RWPE1 (cell line): ENCODE data around the gene SIAH2.
A peak's percentile ranks its signal among the peaks of the same experiment; 100 is the strongest.

Experiments
- CTCF ChIA-PET: fragments of 350-600 bp; sonication (Branson Sonifier 250); formaldehyde crosslinking; extraction: SDS; loops from one replicate; lab custom pipeline; 2021; lab: Yijun Ruan, JAX
- POLR2A ChIA-PET: fragments of 400-600 bp; formaldehyde crosslinking; extraction: SDS; loops from one replicate; lab custom pipeline; 2020; ENCODE audit warnings: antibody characterized with exemption; ENCODE audit not compliant: low non-redundant PET; lab: Yijun Ruan, JAX
- DNase-seq: peaks from one replicate; pipeline ENCODE4 v3.0.0; 2012; ENCODE audit warnings: low spot score
- H3K27ac ChIP-seq: fragments of 450-650 bp; 2 replicates; pipeline ENCODE4 v1.5.1; 2017
- TF ChIP-seq, protein P1 (sequence below): fragments of 450-650 bp; conservative IDR thresholded peaks from 2 replicates; pipeline ENCODE4 v1.5.1; 2017; ENCODE audit warnings: low read depth, mild to moderate bottlenecking

The SIAH2 gene

DNA sequence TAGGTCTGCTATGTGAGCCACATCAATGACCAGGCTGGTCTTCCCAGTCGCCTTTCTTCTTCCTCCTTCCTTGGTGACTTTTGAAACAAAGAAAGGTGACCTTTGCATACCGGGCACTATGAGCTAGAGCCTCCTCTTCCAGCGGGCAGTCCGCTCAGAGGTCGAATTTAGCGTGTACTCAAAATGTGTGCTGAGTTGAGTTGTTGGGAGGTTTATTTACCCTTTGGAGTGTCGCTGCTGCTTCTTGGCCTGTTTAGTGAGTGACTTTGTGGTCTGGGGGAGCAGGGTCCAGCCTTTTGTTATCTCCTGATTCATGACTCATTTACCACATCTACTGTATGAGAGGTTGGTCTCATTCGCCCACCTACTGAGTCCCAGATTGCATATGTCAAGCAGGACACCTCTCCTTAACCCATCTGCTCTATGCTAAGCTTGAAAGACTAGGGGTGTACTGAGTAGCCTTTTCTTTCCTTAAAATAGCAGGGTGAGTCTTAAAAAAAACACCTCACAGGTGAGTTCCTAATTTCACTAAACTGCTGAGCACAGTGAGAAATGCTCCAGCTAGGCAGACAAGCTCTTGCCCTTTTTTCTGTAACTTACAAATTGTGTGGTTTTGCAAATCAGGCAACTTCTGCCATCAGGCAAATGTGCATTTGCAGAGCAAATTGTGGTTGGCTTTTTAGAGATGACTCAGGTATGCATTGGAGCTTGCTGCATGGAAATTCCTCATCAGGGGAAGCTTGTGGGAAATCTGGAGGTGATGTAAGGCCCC lies 3.2 kb upstream of the SIAH2 start:
- ChIA-PET POLR2A (no interaction called here), CTCF (interaction anchor here (0.6 kb wide), 2 partner anchors 14 to 1177 kb away, joined by 3 to 4 read pairs; no protein-coding TSS in a partner anchor)
- TF ChIP-seq, protein P1, sequence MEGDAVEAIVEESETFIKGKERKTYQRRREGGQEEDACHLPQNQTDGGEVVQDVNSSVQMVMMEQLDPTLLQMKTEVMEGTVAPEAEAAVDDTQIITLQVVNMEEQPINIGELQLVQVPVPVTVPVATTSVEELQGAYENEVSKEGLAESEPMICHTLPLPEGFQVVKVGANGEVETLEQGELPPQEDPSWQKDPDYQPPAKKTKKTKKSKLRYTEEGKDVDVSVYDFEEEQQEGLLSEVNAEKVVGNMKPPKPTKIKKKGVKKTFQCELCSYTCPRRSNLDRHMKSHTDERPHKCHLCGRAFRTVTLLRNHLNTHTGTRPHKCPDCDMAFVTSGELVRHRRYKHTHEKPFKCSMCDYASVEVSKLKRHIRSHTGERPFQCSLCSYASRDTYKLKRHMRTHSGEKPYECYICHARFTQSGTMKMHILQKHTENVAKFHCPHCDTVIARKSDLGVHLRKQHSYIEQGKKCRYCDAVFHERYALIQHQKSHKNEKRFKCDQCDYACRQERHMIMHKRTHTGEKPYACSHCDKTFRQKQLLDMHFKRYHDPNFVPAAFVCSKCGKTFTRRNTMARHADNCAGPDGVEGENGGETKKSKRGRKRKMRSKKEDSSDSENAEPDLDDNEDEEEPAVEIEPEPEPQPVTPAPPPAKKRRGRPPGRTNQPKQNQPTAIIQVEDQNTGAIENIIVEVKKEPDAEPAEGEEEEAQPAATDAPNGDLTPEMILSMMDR, result no peak
- DNase-seq, result no peak
- H3K27ac ChIP-seq, result no peak overlapping the region

DNA sequence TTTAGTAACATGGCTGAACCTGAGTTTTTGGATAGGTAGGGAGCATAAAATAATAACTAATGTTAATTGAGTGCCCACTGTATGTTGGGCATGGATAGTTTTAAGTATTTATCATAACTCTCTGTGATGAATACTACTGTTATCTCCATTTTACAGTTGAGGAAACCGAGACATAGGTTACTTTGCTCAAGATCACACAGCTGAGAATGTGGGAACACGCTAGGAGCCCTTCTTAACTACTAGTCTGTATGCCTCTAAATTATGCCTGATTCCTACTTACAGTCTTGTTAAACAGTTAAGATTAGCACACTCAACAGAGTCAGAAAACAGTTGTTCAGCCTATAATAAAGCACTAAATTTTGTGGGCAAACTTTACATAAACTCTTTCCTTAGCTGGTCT lies 2.0 kb upstream of the SIAH2 start:
- ChIA-PET POLR2A (no interaction called here), CTCF (interaction anchor here (1.0 to 1.9 kb wide), 2 partner anchors 23 to 98 kb away, joined by 3 to 5 read pairs; no protein-coding TSS in a partner anchor)
- no peak for DNase-seq
- TF ChIP-seq, protein P1, result no peak
- H3K27ac ChIP-seq, result no peak overlapping the region

DNA sequence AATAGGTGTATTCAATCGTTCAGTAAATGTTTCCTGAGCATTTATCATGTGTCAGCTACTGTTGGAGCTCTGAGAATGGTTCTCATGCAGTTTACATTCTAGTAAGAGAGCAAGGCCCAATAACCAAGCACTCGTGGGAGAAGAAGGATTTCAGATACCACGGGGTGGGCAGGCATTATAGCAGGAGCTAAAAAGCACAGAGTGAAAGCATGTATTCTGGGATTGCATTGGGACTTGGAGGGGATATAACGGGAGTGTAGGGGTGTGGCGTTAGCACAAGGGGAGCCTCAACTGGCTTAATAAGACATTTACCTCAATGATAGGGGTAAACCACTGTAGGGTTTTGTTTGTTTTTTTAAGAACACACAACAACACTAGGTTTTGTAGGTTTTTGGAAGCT lies 1.6 kb upstream of the SIAH2 start:
- ChIA-PET POLR2A (no interaction called here), CTCF (interaction anchor here (1.0 to 1.9 kb wide), 3 partner anchors 20 to 99 kb away, joined by 3 to 5 read pairs (median 3); no protein-coding TSS in a partner anchor)
- DNase-seq, result no peak

DNA sequence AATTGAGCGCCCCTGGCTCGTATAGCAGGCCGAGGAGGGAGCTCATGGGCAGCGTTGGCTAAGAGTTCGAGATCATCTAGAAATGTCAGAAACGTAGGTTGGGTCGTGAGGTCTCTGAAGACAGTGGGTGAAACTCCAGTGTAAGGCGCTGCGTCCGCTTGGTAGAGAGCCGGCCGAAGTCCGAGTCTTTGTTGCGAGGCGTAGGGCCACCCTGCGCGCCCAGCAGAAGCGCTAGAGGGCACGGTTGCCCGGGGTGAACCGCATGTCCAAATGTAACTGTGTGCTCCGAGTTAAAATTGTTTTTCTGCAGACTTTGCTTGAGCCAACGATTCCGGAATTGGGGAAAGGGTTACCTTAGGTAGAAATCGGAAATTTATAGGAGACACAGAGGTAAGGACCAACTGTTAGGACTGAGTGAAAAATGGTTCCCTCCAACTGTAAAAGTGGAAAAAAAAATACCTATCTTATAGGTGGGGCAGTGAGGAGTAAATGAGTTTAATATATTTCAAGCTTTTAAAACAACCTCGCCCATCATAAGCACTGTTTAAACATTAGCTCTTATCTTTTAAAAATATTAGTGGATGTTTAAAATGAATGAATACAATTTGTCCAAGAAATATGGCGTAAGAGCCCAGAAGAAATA lies 993 bp upstream of the SIAH2 start:
- peak overlapping the region; percentile 97 for H3K27ac ChIP-seq
- TF ChIP-seq, protein P1, result peak; percentile 79
- POLR2A ChIA-PET, result interaction anchor here (1.5 to 1.6 kb wide), 2 partner anchors 11 to 24 kb away, joined by 3 to 4 read pairs; no protein-coding TSS in a partner anchor
- DNase-seq, result peak; percentile 55
- CTCF ChIA-PET, result interaction anchor here (0.7 to 1.9 kb wide), 5 partner anchors 21 to 99 kb away, joined by 3 to 5 read pairs (median 3); no protein-coding TSS in a partner anchor

More for the DNA sequence above, 1.6 kb upstream of the SIAH2 start:
- no peak overlapping the region for H3K27ac ChIP-seq
- TF ChIP-seq, protein P1, result no peak

DNA sequence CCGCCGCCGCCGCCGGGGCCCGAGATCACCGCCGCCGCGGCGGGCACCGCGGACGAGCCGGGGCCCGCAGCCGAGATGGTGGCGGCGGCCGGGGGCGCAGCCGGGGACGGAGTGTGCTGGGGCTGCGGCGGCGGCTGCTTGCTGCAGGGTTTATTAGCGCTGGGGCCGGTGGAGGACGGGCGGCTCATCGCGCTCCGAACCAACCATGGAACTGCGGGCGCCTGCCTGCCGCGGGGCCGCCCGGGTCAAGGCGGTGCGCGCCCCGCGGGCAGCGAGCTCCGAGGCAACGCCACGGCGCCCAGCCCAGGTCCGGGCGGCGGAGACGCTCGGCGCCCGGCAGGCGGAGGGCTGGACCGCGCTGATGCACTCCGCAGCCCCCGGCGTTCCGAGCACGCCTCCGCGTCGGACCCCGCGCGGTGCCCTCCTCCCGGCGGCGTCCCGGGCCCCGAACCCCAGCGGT lies 277 bp downstream of the SIAH2 start:
- no peak for DNase-seq
- ChIA-PET CTCF (interaction anchor here (1.1 to 1.3 kb wide), 2 partner anchors 41 kb away, joined by 4 to 5 read pairs; no protein-coding TSS in a partner anchor), POLR2A (interaction anchor here (1.5 to 1.6 kb wide), 2 partner anchors 12 to 25 kb away, joined by 3 to 4 read pairs; no protein-coding TSS in a partner anchor)
- TF ChIP-seq, protein P1, result no peak
- peak overlapping the region; percentile 97 for H3K27ac ChIP-seq
